NCI-H1105 (cell line): Measurements from ENCODE around the gene RPA1.
"Not testable (repeated sequence)": the region's sequence is repeated elsewhere in the genome, so short reads cannot be mapped to it uniquely, and the experiment has no call there.

Source experiments
- DNase-seq: peaks from one replicate; lab custom pipeline; 2025; lab: John Stamatoyannopoulos, UW

Gene RPA1

DNA sequence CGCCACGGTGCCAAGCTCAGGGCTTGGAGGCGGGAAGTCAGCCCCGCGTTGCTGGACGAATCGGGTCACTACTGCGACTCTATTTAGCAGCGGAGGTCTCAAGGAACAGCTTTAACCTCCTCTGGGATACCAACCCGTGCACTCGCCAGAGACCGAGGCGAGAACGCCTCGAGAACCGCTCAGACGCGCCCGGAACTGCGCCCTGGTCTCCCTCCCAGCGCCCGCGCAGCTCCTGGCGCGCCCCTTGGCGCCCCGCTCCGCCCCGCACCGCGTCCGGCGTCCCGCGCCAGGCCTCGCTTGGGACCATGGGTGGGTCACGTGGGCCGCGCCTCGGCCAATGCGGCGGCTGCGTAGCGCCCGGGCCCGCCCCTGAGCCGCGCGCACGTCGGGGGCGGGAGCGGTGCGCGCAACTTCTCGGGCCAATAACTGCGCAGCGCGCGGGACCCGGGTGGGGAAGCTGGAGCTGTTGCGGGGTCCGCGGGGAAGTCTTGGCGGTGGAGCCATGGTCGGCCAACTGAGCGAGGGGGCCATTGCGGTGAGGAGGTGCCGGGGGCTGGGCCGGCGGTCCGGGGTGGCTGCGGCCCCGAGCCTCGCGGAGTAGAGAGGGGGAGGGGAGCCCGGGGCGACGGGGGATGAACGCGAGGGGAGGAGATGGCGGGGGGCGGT, at the start of gene RPA1, which contains the start of gene SMYD4:
TSS of gene RPA1 (plus strand) at position 414 of the 666 bp plus-strand sequence. CDS start at position 503, 89 bp downstream.
TSS of gene SMYD4 (minus strand) at position 311 of the 666 bp plus-strand sequence. CDS start 1,908 bp downstream, outside the sequence.
- peak; percentile 51 for DNase-seq

DNA sequence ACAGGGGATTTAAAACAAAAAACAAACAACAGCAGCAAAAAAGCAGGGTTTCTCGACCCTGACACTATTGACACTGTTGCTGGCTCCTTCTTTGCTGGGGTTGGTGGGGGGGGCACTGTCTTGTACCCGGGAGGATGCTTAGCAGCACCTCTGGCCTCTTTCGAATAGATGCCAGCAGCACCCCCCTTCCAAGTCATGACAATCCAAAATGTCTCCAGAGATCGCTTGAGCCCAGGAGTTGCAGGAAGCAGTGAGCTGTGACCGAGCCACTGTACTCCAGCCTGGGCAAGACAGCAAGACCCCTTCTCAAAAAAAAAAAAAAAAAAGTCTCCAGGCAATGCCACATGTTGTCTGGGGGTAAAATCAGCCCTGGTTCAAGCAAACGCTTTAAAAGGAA, 47.6 kb upstream of the RPA1 start:
- no peak for DNase-seq

- DNase-seq, result no peak
Observed at GRCh38 chr17:1783271-1783670, 46.5 kb upstream of the RPA1 start.

DNA sequence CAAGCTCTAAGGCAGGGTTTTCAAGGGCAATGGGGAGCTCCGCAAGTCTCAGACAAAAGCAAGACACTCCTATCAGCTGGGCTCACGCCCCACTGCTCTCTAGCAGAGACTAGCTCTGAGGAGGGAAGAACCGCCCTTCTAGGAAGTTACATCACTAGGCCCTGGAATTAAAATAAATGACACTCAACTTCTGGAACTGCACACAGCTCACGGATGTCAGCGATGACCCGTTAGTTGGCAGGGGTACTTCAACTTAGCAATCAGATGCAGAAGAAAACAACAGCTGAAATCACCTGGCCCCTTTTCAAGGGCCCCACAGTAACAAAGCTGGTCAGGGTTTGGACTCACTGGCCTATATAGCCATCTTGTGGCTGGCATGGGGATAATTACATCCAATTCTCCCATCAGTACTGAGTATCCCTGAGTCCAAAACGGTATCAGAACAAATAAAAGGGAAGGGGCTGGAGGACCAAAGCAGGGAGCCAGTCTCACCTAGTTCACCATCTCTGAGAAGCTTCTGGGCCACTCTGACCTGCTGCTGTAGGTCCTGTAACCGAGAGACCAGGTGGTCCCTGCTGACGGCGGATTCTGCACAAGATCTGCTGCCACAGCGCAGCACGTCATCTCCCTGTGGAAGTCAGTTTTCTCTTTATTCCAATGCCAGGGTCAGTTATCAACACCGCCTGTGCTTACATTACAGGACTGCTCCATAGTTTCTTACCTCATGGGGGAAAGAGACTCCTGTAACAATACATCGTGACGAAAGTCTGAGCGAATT, 45.8 kb upstream of the RPA1 start:
- peak; percentile 10 for DNase-seq

DNA sequence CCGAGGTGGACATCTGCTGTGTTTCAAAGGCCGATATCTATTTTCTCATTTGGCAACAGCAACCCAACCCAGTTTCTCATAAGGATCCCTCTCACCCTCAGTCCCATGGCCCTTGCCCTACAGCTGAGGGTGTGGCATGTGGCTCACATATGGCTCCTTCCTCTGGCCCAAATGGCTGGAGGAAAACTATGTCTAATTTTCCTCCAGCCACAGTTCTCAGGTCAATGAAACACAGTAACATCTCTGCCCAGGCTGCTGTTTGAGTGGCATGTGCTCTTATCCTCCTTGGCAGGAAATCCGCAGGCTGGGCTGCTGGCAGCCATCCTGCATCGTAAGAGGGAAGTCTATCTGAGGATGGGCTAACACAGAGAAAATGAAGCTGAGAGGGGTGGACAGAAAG, 43.9 kb upstream of the RPA1 start:
- DNase-seq, result no peak

GRCh38 chr17:1786708-1787107, 43.1 kb upstream of the RPA1 start:
- no peak for DNase-seq

GRCh38 chr17:1787301-1787902, 42.4 kb upstream of the RPA1 start:
- DNase-seq, result no peak

DNA sequence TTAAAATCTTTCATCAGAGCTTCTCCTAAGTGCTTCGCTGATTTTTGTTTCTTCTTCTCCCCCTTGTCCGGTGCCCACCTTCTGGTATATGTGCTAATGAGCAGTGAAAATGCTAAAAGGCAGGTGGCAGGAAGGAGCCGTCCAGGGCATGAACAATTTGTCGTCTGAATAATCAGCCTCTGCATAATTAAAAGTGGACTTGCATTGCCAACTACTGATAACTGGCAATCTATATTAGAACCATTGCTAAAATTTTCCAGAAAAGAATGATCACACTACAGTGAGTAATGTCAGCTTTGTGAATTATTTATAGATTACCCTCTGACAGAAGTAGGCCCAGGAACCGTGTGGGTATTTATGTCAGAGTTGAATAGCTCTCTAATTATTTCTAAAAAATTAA, 39.9 kb upstream of the RPA1 start:
- DNase-seq, result no peak

- DNase-seq, result no peak
Observed at GRCh38 chr17:1792495-1793446, 37.0 kb upstream of the RPA1 start.

- peak; percentile 65 for DNase-seq
Observed at GRCh38 chr17:1793447-1793806, 36.4 kb upstream of the RPA1 start.

DNA sequence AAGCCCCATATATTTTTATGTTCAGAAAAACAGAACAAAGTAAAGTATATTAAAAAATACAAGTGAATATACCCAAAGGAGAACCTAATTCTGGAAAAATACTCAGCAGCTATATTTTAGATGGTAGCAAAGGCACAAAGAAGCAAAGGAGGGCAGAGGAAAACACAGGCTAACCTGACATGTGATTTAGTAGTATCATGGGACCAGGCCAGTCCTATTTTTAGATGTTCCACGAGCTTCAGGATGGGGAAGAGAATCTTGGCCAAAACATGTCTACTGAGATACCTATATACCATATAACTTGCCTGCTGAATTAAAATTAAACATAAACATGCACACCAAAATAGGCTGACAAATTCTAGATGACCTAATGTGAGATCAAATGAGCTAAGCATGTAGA, 33.0 kb upstream of the RPA1 start:
- DNase-seq, result no peak

GRCh38 chr17:1797323-1797722, 32.5 kb upstream of the RPA1 start:
- DNase-seq, result no peak

DNA sequence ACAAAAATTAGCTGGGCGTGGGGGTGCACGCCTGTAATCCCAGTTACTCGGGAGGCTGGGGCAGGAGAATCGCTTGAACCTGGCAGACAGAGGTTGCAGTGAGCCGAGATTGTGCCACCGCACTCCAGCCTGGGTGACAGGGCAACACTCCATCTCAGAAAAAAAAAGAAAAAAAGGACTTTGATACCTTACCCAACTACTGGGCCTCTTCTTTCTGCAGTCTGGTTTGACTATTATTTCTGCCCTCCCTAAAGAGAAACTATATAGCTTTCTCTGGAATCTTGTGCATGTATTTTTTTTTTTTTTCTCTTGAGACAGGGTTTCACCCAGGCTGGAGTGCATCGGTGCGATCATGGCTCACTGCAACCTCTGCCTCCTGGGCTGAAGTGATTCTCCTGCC, 32.0 kb upstream of the RPA1 start:
- not testable (repeated sequence) for DNase-seq

GRCh38 chr17:1800240-1800639, 29.6 kb upstream of the RPA1 start:
- no peak for DNase-seq

DNA sequence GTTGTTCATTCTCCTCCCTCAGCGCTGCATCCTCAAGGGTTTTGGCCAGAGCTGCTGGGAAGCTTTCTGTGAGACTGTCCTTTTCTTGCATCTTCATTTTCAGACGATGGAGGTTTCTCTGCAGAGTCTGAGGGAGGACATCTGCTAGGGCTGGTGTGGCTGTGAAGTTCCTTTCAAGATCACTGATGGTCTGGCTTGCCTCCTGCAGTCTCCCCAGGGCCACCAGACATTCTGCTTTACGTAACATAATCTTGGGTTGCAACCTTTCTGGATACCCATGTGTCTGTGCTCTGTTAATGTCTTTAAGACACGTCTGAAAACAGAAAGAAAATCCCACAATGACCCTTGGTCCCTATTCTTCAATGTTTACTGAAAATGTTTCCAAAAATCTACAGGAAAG, 29.1 kb upstream of the RPA1 start:
- no peak for DNase-seq

GRCh38 chr17:1802429-1802828, 27.4 kb upstream of the RPA1 start:
- DNase-seq, result no peak

- no peak for DNase-seq
Observed at GRCh38 chr17:1803280-1803679, 26.5 kb upstream of the RPA1 start.

- no peak for DNase-seq
Observed at GRCh38 chr17:1807890-1808289, 21.9 kb upstream of the RPA1 start.

DNA sequence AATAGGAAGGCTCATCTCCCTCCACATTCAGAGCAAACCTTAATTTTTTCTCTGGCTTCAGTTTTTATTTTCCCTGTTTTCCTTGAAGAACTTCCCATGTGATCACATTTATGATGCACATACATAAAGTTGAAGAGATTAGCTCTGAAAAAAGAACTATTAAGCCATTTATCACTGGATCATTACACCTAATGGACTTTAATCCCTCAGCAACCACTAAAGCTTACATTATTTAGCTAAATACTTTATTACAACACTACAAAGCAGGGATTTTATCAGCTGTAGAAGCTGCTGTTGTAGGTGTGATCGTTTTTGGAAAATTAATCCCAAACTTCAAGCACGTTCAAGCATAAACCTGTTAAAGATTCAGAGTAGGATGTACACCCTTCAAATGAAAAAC, 21.2 kb upstream of the RPA1 start:
- DNase-seq, result no peak

DNA sequence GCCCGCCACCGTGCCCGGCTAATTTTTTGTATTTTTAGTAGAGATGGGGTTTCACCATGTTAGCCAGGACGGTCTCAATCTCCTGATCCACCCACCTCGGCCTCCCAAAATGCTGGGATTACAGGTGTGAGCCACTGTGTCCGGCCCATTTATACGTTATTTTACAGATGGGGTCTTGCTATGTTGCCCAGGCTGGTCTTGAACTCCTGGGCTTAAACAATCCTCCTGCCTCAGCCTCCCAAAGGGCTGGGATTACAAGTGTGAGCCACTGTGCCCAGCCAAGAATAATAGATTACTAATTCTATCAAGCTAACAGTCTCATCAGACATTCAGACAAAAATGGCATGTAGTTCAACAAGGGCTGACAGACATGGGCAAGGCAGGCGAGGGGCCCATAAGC, 20.0 kb upstream of the RPA1 start:
- not testable (repeated sequence) for DNase-seq

DNA sequence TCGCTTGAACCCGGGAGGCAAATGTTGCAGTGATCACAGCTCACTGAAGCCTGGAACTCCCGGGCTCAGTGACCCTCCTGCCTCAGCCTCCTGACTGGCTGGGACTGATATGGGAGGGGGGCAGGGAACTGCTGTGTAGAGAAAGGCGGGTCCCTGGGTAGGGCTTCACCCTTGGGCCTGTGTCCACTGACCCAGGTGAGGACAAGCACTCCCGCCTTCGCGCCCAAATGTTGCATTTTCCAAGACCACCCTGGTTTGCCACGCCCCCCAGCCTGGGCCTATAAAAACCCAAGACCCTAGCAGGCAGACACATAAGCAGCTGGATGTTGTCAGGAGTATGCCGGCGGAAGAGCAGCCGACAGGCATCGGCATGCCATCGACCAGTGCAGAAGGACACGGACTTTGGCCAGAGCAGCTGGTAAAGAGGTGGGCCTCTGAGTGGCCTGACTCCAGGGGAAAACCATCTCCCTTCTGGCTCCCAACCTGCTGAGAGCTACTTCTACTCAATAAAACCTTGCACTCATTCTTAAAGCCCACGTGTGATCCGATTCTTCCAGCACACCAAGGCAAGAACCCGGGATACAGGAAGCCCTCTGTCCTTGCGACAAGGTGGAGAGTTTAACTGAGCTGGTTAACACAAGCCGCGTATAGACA, 19.2 kb upstream of the RPA1 start:
- DNase-seq, result no peak

GRCh38 chr17:1813088-1813487, 16.7 kb upstream of the RPA1 start:
- DNase-seq, result no peak
